Measurements from ENCODE around the gene LRP1.

- TF ChIP-seq POLR2A (IDR thresholded peaks at IDR 0.05) (no peak), CTCF (IDR thresholded peaks at IDR 0.05) (no peak), EP300 (IDR thresholded peaks at IDR 0.05) (no peak), POLR2AphosphoS5 (IDR thresholded peaks at IDR 0.05) (no peak)
Measured at GRCh38 chr12:57164966-57165625, 36.8 kb downstream of the LRP1 start.

Data from gastroesophageal sphincter (tissue), 3 donors.